ENCODE results near the gene ENO2. TPM values are rescaled to one million over a fixed set of nuclear protein-coding genes. Genes with fewer than 3 reads are reported as not detected.
"Not testable (repeated sequence)": the region's sequence is repeated elsewhere in the genome, so short reads cannot be mapped to it uniquely, and the experiment has no call there.

ENO2 gene
- total RNA-seq, 2 experiments from 2014 or later = 133 to 141 TPM

- no peaks in the 10 kb centered on the region for H3K9me3 Mint-ChIP-seq (ENCODE audit: insufficient read depth)
- ATAC-seq = no peak
- H3K4me3 Mint-ChIP-seq = no peak overlapping the region
- peaks cover 27% of the 10 kb centered on the region for H3K4me1 Mint-ChIP-seq (ENCODE audit: low read depth)
- ChIA-PET POLR2A (interaction anchor here (1.1 to 1.2 kb wide), 2 partner anchors 13 to 14 kb away, joined by 3 read pairs; partner anchors contain the start of gene SPSB2), CTCF (interaction anchor here (1.0 to 2.2 kb wide), 3 partner anchors 15 to 50 kb away, joined by 3 to 8 read pairs (median 5); partner anchors contain the start of gene SPSB2)
- no peak overlapping the region for H3K27ac Mint-ChIP-seq
- DNase-seq = no peak
- H3K36me3 Mint-ChIP-seq (ENCODE audit: low read depth) = peaks cover 16% of the 10 kb centered on the region
- no peaks in the 10 kb centered on the region for H3K27me3 Mint-ChIP-seq (ENCODE audit: low read depth)
Measured at GRCh38 chr12:6887460-6887859, 26.9 kb upstream of the ENO2 start.

GRCh38 chr12:6888360-6888759 is 26.0 kb upstream of the ENO2 start:
- Mint-ChIP-seq H3K4me1 (ENCODE audit: low read depth) (peaks cover 29% of the 10 kb centered on the region), H3K4me3 (no peak overlapping the region), H3K27ac (no peak overlapping the region), H3K36me3 (ENCODE audit: low read depth) (peaks cover 15% of the 10 kb centered on the region), H3K9me3 (ENCODE audit: insufficient read depth) (no peaks in the 10 kb centered on the region), H3K27me3 (ENCODE audit: low read depth) (no peaks in the 10 kb centered on the region)
- ChIA-PET POLR2A (interaction anchor here (1.1 to 1.2 kb wide), 2 partner anchors 13 to 15 kb away, joined by 3 read pairs; partner anchors contain the start of gene SPSB2), CTCF (interaction anchor here (1.3 to 2.2 kb wide), 2 partner anchors 16 to 19 kb away, joined by 5 to 8 read pairs; partner anchors contain the start of gene SPSB2)
- DNase-seq (no peak), ATAC-seq (no peak)

- H3K4me3 Mint-ChIP-seq, ATAC-seq: not testable (repeated sequence)
Measured at GRCh38 chr12:6888794-6889193, 25.6 kb upstream of the ENO2 start.

GRCh38 chr12:6889775-6890573 is 24.4 kb upstream of the ENO2 start:
- H3K9me3 Mint-ChIP-seq (ENCODE audit: insufficient read depth); ATAC-seq; DNase-seq; H3K27me3 Mint-ChIP-seq (ENCODE audit: low read depth); CTCF ChIA-PET: not testable (repeated sequence)
- POLR2A ChIA-PET = interaction anchor here (0.6 to 1.4 kb wide), 2 partner anchors 16 to 218 kb away, joined by 3 read pairs; no protein-coding TSS in a partner anchor
- peaks cover 11% of the 10 kb centered on the region for H3K36me3 Mint-ChIP-seq (ENCODE audit: low read depth)
- H3K4me3 Mint-ChIP-seq = peak overlapping the region; percentile 82
- peak overlapping the region; percentile 95 for H3K27ac Mint-ChIP-seq
- H3K4me1 Mint-ChIP-seq (ENCODE audit: low read depth) = peaks cover 29% of the 10 kb centered on the region

More at GRCh38 chr12:6888794-6889193, 25.6 kb upstream of the ENO2 start:
- H3K9me3 Mint-ChIP-seq (ENCODE audit: insufficient read depth); CTCF ChIA-PET; H3K27me3 Mint-ChIP-seq (ENCODE audit: low read depth); DNase-seq; H3K27ac Mint-ChIP-seq: not testable (repeated sequence)
- peaks cover 15% of the 10 kb centered on the region for H3K36me3 Mint-ChIP-seq (ENCODE audit: low read depth)
- H3K4me1 Mint-ChIP-seq (ENCODE audit: low read depth) = peaks cover 29% of the 10 kb centered on the region
- POLR2A ChIA-PET = interaction anchor here (1.4 kb wide), 1 partner anchor 220 kb away, joined by 3 read pairs; no protein-coding TSS in a partner anchor

- CTCF ChIA-PET = interaction anchor here (0.8 to 4.6 kb wide), 40 partner anchors 8 to 420 kb away, joined by 3 to 94 read pairs (median 5); partner anchors contain the start of genes C12orf57, CDCA3, COPS7A and ENO2
- H3K36me3 Mint-ChIP-seq (ENCODE audit: low read depth) = peaks cover 8% of the 10 kb centered on the region
- peak overlapping the region; percentile 95 for H3K27ac Mint-ChIP-seq
- ATAC-seq (peak; percentile 97), DNase-seq (peak; percentile 99)
- no peaks in the 10 kb centered on the region for H3K27me3 Mint-ChIP-seq (ENCODE audit: low read depth)
- peak overlapping the region; percentile 82 for H3K4me3 Mint-ChIP-seq
- no peaks in the 10 kb centered on the region for H3K9me3 Mint-ChIP-seq (ENCODE audit: insufficient read depth)
- POLR2A ChIA-PET = interaction anchor here (0.6 to 2.1 kb wide), 23 partner anchors 9 to 220 kb away, joined by 3 to 40 read pairs (median 5); partner anchors contain the start of genes C12orf57, CDCA3, COPS7A and ENO2
- peaks cover 29% of the 10 kb centered on the region for H3K4me1 Mint-ChIP-seq (ENCODE audit: low read depth)
Measured at GRCh38 chr12:6890789-6891645, 23.4 kb upstream of the ENO2 start.

- DNase-seq (no peak), ATAC-seq (no peak)
- peaks cover 8% of the 10 kb centered on the region for H3K36me3 Mint-ChIP-seq (ENCODE audit: low read depth)
- peak overlapping the region; percentile 82 for H3K4me3 Mint-ChIP-seq
- no peaks in the 10 kb centered on the region for H3K9me3 Mint-ChIP-seq (ENCODE audit: insufficient read depth)
- H3K27me3 Mint-ChIP-seq (ENCODE audit: low read depth) = no peaks in the 10 kb centered on the region
- POLR2A ChIA-PET = interaction anchor here (0.6 to 2.1 kb wide), 21 partner anchors 9 to 220 kb away, joined by 3 to 40 read pairs (median 5); partner anchors contain the start of genes C12orf57, CDCA3, COPS7A and ENO2
- CTCF ChIA-PET = interaction anchor here (0.8 to 4.6 kb wide), 40 partner anchors 8 to 421 kb away, joined by 3 to 94 read pairs (median 5); partner anchors contain the start of genes C12orf57, CDCA3, COPS7A and ENO2
- peaks cover 29% of the 10 kb centered on the region for H3K4me1 Mint-ChIP-seq (ENCODE audit: low read depth)
- peak overlapping the region; percentile 95 for H3K27ac Mint-ChIP-seq
Measured at GRCh38 chr12:6891646-6892001, 22.8 kb upstream of the ENO2 start.

- ChIA-PET CTCF (interaction anchor here (2.0 to 4.6 kb wide), 6 partner anchors 7 to 45 kb away, joined by 6 to 94 read pairs (median 16); partner anchors contain the start of genes LRRC23, SPSB2 and TPI1), POLR2A (interaction anchor here (2.0 to 2.1 kb wide), 5 partner anchors 12 to 51 kb away, joined by 13 to 40 read pairs (median 22); partner anchors contain the start of genes C12orf57, CDCA3, LRRC23 and RNU7-1)
- not testable (repeated sequence) for H3K9me3 Mint-ChIP-seq (ENCODE audit: insufficient read depth); H3K36me3 Mint-ChIP-seq (ENCODE audit: low read depth); H3K27me3 Mint-ChIP-seq (ENCODE audit: low read depth); H3K4me3 Mint-ChIP-seq; ATAC-seq; DNase-seq
- Mint-ChIP-seq H3K4me1 (ENCODE audit: low read depth) (peaks cover 29% of the 10 kb centered on the region), H3K27ac (peak overlapping the region; percentile 35)
Measured at GRCh38 chr12:6892683-6893082, 21.7 kb upstream of the ENO2 start.

GRCh38 chr12:6894321-6894720 is 20.1 kb upstream of the ENO2 start:
- Mint-ChIP-seq H3K27ac (no peak overlapping the region), H3K27me3 (ENCODE audit: low read depth) (no peaks in the 10 kb centered on the region), H3K36me3 (ENCODE audit: low read depth) (peaks cover 8% of the 10 kb centered on the region), H3K4me1 (ENCODE audit: low read depth) (peaks cover 26% of the 10 kb centered on the region), H3K9me3 (ENCODE audit: insufficient read depth) (no peaks in the 10 kb centered on the region), H3K4me3 (no peak overlapping the region)
- ChIA-PET CTCF (interaction anchor here (1.0 to 4.6 kb wide), 2 partner anchors 22 to 25 kb away, joined by 4 to 94 read pairs; partner anchors contain the start of gene SPSB2), POLR2A (no interaction called here)
- DNase-seq (no peak), ATAC-seq (no peak)

- H3K27ac Mint-ChIP-seq = no peak overlapping the region
- no peak overlapping the region for H3K4me3 Mint-ChIP-seq
- ChIA-PET CTCF (interaction anchor here (1.0 to 1.7 kb wide), 4 partner anchors 11 to 33 kb away, joined by 3 to 7 read pairs (median 4); partner anchors contain the start of gene SPSB2), POLR2A (no interaction called here)
- H3K36me3 Mint-ChIP-seq (ENCODE audit: low read depth) = peaks cover 2% of the 10 kb centered on the region
- DNase-seq (no peak), ATAC-seq (no peak)
- no peaks in the 10 kb centered on the region for H3K9me3 Mint-ChIP-seq (ENCODE audit: insufficient read depth)
- no peaks in the 10 kb centered on the region for H3K27me3 Mint-ChIP-seq (ENCODE audit: low read depth)
- peaks cover 20% of the 10 kb centered on the region for H3K4me1 Mint-ChIP-seq (ENCODE audit: low read depth)
Measured at GRCh38 chr12:6896846-6897435, 17.4 kb upstream of the ENO2 start.

GRCh38 chr12:6899427-6899826 is 15.0 kb upstream of the ENO2 start:
- Mint-ChIP-seq H3K4me1 (ENCODE audit: low read depth) (peaks cover 14% of the 10 kb centered on the region), H3K27ac (no peak overlapping the region), H3K9me3 (ENCODE audit: insufficient read depth) (no peaks in the 10 kb centered on the region), H3K27me3 (ENCODE audit: low read depth) (no peaks in the 10 kb centered on the region), H3K4me3 (no peak overlapping the region), H3K36me3 (ENCODE audit: low read depth) (no peaks in the 10 kb centered on the region)
- POLR2A ChIA-PET = interaction anchor here (1.2 to 1.8 kb wide), 2 partner anchors 31 to 48 kb away, joined by 3 to 5 read pairs; partner anchors contain the start of gene USP5
- DNase-seq = no peak
- CTCF ChIA-PET = interaction anchor here (0.9 to 2.1 kb wide), 5 partner anchors 8 to 63 kb away, joined by 3 to 18 read pairs (median 3); partner anchors contain the start of genes C12orf57 and RNU7-1
- no peak for ATAC-seq
